HepG2 (cell line): ENCODE results near the gene MOGAT3. TPM values are rescaled to one million over a fixed set of nuclear protein-coding genes. Genes with fewer than 3 reads are reported as not detected.

Experiments used
- ATRX ChIP-seq: sonication (generic); formaldehyde crosslinking; IDR thresholded peaks from 2 replicates; pipeline ENCODE4 v1.4.0; 2020; ENCODE audit warnings: missing genetic modification reagents, borderline replicate concordance
- BRD4 ChIP-seq: sonication (generic); formaldehyde crosslinking; IDR thresholded peaks from 2 replicates; pipeline ENCODE4 v1.4.0; 2020; ENCODE audit warnings: missing genetic modification reagents
- EP300 ChIP-seq, 3 experiments: sonication (generic) in 1 of 3; formaldehyde crosslinking in 1 of 3; IDR thresholded peaks; 2 replicates each; pipeline versions ENCODE4 v1.5.1 to v1.6.1; 2011 to 2020; ENCODE audit warnings: low read depth in 2 of 3, low read length in 2 of 3, borderline replicate concordance in 1 of 3, improper control_type of control experiment in 1 of 3, mild to moderate bottlenecking in 1 of 3, missing genetic modification reagents in 1 of 3, moderate library complexity in 1 of 3
- HIVEP1 ChIP-seq: sonication (generic); formaldehyde crosslinking; IDR thresholded peaks from 2 replicates; pipeline ENCODE4 v1.4.0; 2020; ENCODE audit warnings: mild to moderate bottlenecking, missing genetic modification reagents
- HOXA5 ChIP-seq: sonication (generic); formaldehyde crosslinking; IDR thresholded peaks from 2 replicates; pipeline ENCODE4 v1.4.0; 2020; ENCODE audit warnings: missing genetic modification reagents
- IRF2 ChIP-seq: IDR thresholded peaks from 2 replicates; pipeline ENCODE4 v1.6.1; 2018; ENCODE audit warnings: missing genetic modification reagents, missing compliant biosample characterization
- KMT2A ChIP-seq: sonication (generic); formaldehyde crosslinking; IDR thresholded peaks from 2 replicates; pipeline ENCODE4 v1.4.0; 2020; ENCODE audit warnings: missing genetic modification reagents
- MIXL1 ChIP-seq: IDR thresholded peaks from 2 replicates; pipeline ENCODE4 v1.6.1; 2016
- ZNF550 ChIP-seq: sonication (generic); formaldehyde crosslinking; IDR thresholded peaks from 2 replicates; pipeline ENCODE4 v1.4.0; 2020; ENCODE audit warnings: mild to moderate bottlenecking, missing genetic modification reagents, borderline replicate concordance
- ZNF552 ChIP-seq: sonication (generic); formaldehyde crosslinking; IDR thresholded peaks from 2 replicates; pipeline ENCODE4 v1.9.0; 2022; ENCODE audit warnings: missing genetic modification reagents, mild to moderate bottlenecking, borderline replicate concordance
- ZNF672 ChIP-seq: sonication (generic); formaldehyde crosslinking; IDR thresholded peaks from 2 replicates; pipeline ENCODE4 v1.8.1; 2022; ENCODE audit warnings: missing genetic modification reagents
- ZNF766 ChIP-seq: sonication (generic); formaldehyde crosslinking; IDR thresholded peaks from 2 replicates; pipeline ENCODE4 v1.5.0; 2020; ENCODE audit warnings: missing genetic modification reagents, borderline replicate concordance
- polyA plus RNA-seq, 8 experiments: library from polyadenylated mRNA; depleted of rRNA in 3 of 8; stranded (reverse) in 7 of 8; unstranded in 1 of 8; fragments of >200 nt; fragmentation: Illumina TruSeq in 4 of 8; extraction: Trizol in 4 of 8; gene quantifications; 2 replicates each; pipeline versions ENCODE4 v1.2.1 to v1.2.3, GENCODE V29; 2011 to 2016; ENCODE audit warnings: low read depth in 4 of 8, missing spikeins in 1 of 8, mixed read lengths in 1 of 8; ENCODE audit not compliant: insufficient read depth in 1 of 8
- total RNA-seq, 5 experiments: library from RNA; depleted of rRNA; stranded (reverse); fragments of >200 nt; fragmentation: Illumina TruSeq; extraction: Trizol; gene quantifications; 2 replicates each; pipeline ENCODE4 v1.2.3, GENCODE V29; 2016; ENCODE audit warnings: low read depth in 1 of 5
- TF ChIP-seq, protein P1 (sequence below): sonication (generic); formaldehyde crosslinking; IDR thresholded peaks from 2 replicates; pipeline ENCODE4 v1.4.0; 2020; ENCODE audit warnings: missing genetic modification reagents
- TF ChIP-seq, protein P2 (sequence below): sonication (generic); formaldehyde crosslinking; IDR thresholded peaks from 2 replicates; pipeline ENCODE4 v1.8.1; 2023; ENCODE audit warnings: mild to moderate bottlenecking, missing genetic modification reagents, borderline replicate concordance
- TF ChIP-seq, protein P3 (sequence below): IDR thresholded peaks from 2 replicates; pipeline ENCODE4 v1.6.1; 2016; ENCODE audit warnings: low read depth, missing genetic modification reagents, missing compliant biosample characterization
- TF ChIP-seq, protein P4 (sequence below): sonication (generic); formaldehyde crosslinking; IDR thresholded peaks from 2 replicates; pipeline ENCODE4 v1.4.0; 2020; ENCODE audit warnings: missing genetic modification reagents, borderline replicate concordance

Gene MOGAT3
- total and polyA plus RNA-seq, 2 of the 13 experiments (the other 11 are each of a cell fraction or from before 2014, with no cell fraction given): 22.5 to 30.5 TPM

GRCh38 chr7:101200862-101201599 lies at the start of gene MOGAT3 (continued):
- TF ChIP-seq HOXA5 (CRISPR knock-in tag): peak; percentile 20; the same call in 1 of the 2 replicates
- TF ChIP-seq ATRX (CRISPR knock-in tag): no peak
- peak; percentile 62 to 81; a peak in 3 of 4 replicates for TF ChIP-seq EP300 (IDR thresholded peaks at IDR 0.05; ENCODE audit: low read depth in 2 of 2, low read length in 2 of 2)
- peak; percentile 71; the same call in 1 of the 2 replicates for TF ChIP-seq EP300 (CRISPR knock-in tag; IDR thresholded peaks at IDR 0.05; ENCODE audit: borderline replicate concordance)
- TF ChIP-seq HIVEP1 (CRISPR knock-in tag): peak; percentile 67; the same call in 1 of the 2 replicates
- TF ChIP-seq, protein P1, sequence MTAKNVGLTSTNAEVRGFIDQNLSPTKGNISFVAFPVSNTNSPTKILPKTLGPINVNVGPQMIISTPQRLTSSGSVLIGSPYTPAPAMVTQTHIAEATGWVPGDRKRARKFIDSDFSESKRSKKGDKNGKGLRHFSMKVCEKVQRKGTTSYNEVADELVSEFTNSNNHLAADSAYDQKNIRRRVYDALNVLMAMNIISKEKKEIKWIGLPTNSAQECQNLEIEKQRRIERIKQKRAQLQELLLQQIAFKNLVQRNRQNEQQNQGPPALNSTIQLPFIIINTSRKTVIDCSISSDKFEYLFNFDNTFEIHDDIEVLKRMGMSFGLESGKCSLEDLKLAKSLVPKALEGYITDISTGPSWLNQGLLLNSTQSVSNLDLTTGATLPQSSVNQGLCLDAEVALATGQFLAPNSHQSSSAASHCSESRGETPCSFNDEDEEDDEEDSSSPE (CRISPR knock-in tag): peak; percentile 29
- 0 out of 2 replicates have a peak, but pooled peaks have one; percentile 52 for TF ChIP-seq ZNF766 (CRISPR knock-in tag)
- TF ChIP-seq, protein P2, sequence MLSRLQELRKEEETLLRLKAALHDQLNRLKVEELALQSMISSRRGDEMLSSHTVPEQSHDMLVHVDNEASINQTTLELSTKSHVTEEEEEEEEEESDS (CRISPR knock-in tag): no peak
- TF ChIP-seq ZNF550 (CRISPR knock-in tag): no peak
- TF ChIP-seq, protein P3, sequence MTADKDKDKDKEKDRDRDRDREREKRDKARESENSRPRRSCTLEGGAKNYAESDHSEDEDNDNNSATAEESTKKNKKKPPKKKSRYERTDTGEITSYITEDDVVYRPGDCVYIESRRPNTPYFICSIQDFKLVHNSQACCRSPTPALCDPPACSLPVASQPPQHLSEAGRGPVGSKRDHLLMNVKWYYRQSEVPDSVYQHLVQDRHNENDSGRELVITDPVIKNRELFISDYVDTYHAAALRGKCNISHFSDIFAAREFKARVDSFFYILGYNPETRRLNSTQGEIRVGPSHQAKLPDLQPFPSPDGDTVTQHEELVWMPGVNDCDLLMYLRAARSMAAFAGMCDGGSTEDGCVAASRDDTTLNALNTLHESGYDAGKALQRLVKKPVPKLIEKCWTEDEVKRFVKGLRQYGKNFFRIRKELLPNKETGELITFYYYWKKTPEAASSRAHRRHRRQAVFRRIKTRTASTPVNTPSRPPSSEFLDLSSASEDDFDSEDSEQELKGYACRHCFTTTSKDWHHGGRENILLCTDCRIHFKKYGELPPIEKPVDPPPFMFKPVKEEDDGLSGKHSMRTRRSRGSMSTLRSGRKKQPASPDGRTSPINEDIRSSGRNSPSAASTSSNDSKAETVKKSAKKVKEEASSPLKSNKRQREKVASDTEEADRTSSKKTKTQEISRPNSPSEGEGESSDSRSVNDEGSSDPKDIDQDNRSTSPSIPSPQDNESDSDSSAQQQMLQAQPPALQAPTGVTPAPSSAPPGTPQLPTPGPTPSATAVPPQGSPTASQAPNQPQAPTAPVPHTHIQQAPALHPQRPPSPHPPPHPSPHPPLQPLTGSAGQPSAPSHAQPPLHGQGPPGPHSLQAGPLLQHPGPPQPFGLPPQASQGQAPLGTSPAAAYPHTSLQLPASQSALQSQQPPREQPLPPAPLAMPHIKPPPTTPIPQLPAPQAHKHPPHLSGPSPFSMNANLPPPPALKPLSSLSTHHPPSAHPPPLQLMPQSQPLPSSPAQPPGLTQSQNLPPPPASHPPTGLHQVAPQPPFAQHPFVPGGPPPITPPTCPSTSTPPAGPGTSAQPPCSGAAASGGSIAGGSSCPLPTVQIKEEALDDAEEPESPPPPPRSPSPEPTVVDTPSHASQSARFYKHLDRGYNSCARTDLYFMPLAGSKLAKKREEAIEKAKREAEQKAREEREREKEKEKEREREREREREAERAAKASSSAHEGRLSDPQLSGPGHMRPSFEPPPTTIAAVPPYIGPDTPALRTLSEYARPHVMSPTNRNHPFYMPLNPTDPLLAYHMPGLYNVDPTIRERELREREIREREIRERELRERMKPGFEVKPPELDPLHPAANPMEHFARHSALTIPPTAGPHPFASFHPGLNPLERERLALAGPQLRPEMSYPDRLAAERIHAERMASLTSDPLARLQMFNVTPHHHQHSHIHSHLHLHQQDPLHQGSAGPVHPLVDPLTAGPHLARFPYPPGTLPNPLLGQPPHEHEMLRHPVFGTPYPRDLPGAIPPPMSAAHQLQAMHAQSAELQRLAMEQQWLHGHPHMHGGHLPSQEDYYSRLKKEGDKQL (CRISPR knock-in tag): 0 out of 2 replicates have a peak, but pooled peaks have one; percentile 62
- no peak for TF ChIP-seq ZNF552 (CRISPR knock-in tag)
- TF ChIP-seq BRD4 (CRISPR knock-in tag): no peak
- peak; percentile 67 for TF ChIP-seq IRF2 (CRISPR knock-in tag)
- TF ChIP-seq MIXL1 (CRISPR knock-in tag): no peak; the same call in 1 of the 2 replicates
- TF ChIP-seq ZNF672 (CRISPR knock-in tag): no peak
- TF ChIP-seq, protein P4, sequence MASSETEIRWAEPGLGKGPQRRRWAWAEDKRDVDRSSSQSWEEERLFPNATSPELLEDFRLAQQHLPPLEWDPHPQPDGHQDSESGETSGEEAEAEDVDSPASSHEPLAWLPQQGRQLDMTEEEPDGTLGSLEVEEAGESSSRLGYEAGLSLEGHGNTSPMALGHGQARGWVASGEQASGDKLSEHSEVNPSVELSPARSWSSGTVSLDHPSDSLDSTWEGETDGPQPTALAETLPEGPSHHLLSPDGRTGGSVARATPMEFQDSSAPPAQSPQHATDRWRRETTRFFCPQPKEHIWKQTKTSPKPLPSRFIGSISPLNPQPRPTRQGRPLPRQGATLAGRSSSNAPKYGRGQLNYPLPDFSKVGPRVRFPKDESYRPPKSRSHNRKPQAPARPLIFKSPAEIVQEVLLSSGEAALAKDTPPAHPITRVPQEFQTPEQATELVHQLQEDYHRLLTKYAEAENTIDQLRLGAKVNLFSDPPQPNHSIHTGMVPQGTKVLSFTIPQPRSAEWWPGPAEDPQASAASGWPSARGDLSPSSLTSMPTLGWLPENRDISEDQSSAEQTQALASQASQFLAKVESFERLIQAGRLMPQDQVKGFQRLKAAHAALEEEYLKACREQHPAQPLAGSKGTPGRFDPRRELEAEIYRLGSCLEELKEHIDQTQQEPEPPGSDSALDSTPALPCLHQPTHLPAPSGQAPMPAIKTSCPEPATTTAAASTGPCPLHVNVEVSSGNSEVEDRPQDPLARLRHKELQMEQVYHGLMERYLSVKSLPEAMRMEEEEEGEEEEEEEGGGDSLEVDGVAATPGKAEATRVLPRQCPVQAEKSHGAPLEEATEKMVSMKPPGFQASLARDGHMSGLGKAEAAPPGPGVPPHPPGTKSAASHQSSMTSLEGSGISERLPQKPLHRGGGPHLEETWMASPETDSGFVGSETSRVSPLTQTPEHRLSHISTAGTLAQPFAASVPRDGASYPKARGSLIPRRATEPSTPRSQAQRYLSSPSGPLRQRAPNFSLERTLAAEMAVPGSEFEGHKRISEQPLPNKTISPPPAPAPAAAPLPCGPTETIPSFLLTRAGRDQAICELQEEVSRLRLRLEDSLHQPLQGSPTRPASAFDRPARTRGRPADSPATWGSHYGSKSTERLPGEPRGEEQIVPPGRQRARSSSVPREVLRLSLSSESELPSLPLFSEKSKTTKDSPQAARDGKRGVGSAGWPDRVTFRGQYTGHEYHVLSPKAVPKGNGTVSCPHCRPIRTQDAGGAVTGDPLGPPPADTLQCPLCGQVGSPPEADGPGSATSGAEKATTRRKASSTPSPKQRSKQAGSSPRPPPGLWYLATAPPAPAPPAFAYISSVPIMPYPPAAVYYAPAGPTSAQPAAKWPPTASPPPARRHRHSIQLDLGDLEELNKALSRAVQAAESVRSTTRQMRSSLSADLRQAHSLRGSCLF (CRISPR knock-in tag): no peak
- peak; percentile 43; the same call in 1 of the 2 replicates for TF ChIP-seq KMT2A
